Activated CD8-positive, alpha-beta T cell treated with anti-CD3 and anti-CD28 coated beads for 36 hours (primary cell): ENCODE results near the gene POLQ. TPM values are rescaled to one million over a fixed set of nuclear protein-coding genes. Genes with fewer than 3 reads are reported as not detected.

Experiments
- total RNA-seq, 2 experiments: library from RNA; stranded (reverse); gene quantifications; one replicate each; pipeline ENCODE4 v1.2.3, GENCODE V29; 2021

The POLQ gene
- total RNA-seq, 2 experiments from 2014 or later: 22.0 to 23.6 TPM

Other genes starting within 250 kb of the POLQ start
- not detected for gene ARGFX, start 22.0 kb upstream of the POLQ start, total RNA-seq
- not detected for gene FBXO40, start 47.4 kb upstream of the POLQ start, total RNA-seq
- gene HCLS1, start 114.9 kb upstream of the POLQ start, total RNA-seq: 100 to 1,000 TPM; 196 to 199 TPM
- 10 to 100 TPM; 15.0 to 16.4 TPM for gene GOLGB1, start 203.8 kb upstream of the POLQ start, total RNA-seq